NCI-H1930 (cell line): ENCODE results near the gene MAFF.
A peak's percentile ranks its signal among the peaks of the same experiment; 100 is the strongest.
"Not testable (repeated sequence)": the region's sequence is repeated elsewhere in the genome, so short reads cannot be mapped to it uniquely, and the experiment has no call there.

Source experiments
- DNase-seq, 2 experiments: peaks; one replicate each; lab custom pipeline; 2025; lab: John Stamatoyannopoulos, UW

MAFF gene

DNA sequence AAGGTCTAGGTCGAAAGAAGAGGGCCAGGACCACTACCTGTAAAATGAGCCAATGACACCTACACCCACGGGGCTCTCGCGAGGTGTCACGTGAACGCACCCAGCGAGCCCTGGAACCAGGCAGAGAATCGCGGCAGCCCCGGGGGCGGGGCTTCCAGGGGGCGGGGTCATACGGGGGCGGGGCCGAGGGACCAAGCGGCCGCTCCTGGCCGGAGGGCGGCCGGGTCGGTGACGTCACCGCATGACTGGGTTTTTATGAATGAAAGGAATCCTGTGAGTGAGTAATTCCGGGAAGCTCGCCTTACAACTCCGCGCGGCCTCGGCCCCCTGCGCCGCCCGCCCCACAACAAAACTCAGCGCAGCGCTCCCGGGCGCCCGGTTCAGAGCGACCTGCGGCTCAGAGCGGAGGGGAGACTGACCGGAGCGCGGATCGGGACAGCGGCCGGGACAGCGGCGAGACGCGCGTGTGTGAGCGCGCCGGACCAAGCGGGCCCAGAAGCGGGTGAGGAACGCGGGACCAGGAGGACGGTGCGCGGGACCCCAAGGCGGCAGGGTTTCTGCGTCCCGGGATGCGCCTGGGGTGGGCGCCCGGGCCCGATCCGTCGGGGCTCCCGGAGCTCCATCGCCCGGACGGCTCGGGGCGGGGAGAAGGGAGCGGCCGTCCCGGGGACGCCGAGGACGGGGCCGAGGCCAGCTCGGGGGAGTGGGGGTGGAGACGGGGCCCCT lies at the start of gene MAFF:
MAFF (plus strand) TSS at position 284 of the 726 bp plus-strand sequence. CDS start 11,860 bp downstream, outside the sequence.
- DNase-seq = peak; percentile 85 to 92

DNA sequence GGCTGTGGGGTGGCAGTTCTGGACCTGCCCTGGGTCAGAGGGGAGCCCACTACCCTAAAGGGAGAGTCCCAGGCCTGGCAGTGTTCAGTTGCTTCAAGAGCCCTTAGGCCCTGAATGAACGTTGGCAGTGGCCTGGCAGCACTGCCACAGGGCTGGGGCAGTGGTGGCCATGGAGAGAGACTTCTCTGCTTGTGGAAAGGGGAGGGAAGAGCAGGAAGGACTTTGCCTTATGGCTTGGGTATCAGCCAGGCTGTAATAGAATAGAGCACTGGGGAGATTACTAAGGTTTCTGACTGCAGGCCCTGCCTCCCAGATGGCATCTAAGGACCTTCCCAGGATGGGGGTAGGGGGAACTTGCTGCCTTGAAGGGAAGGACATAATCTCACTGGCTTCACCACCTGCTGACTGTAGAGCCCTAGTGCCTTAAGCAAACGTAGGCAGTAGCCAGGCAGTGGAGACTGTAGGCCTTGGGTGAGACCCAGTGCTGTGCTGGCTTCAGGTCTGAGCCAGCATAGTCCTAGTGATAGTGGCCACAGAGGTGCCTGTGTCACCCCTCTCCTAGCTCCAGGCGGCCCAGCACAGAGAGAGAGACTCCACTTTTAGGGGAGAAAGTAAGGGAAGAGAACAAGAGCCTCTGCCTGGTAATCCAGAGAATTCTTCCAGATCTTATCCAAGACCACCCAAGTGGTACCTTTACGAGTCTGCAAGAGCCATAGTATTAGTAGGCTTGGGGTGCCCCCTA lies 47.8 kb upstream of the MAFF start:
- DNase-seq = no peak

DNA sequence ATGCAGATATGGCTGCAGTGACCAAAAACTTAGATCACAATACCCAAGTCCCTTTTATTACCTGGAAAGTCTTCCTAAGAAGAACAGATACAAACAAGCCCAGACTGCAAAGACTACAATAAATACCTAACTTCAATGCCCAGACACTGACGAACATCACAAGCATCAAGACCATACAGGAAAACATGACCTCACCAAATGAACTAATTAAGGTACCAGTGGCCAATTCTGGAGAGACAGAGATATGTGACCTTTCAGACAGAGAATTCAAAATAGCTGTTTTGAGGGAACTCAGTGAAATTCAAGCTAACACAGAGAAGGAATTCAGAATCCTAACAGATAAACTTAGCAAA lies 47.3 kb upstream of the MAFF start:
- DNase-seq = not testable (repeated sequence)

DNA sequence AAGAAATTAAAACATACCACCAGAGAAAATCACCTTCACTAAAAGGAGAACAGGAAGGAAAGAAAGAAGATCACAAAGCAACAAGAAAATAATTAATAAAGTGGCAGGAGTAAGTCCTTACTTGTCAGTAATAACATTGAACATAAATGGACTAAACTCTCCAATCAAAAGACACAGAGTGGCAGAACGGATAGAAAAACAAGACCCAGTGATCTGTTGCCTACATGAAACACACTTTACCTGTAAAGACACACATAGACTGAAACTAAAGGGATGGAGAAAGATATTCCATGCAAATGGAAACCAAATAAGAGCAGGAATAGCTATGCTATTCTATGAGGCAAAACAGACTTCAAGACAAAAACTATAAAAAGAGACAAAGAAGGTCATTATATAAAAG lies 46.1 kb upstream of the MAFF start:
- DNase-seq = no peak

DNA sequence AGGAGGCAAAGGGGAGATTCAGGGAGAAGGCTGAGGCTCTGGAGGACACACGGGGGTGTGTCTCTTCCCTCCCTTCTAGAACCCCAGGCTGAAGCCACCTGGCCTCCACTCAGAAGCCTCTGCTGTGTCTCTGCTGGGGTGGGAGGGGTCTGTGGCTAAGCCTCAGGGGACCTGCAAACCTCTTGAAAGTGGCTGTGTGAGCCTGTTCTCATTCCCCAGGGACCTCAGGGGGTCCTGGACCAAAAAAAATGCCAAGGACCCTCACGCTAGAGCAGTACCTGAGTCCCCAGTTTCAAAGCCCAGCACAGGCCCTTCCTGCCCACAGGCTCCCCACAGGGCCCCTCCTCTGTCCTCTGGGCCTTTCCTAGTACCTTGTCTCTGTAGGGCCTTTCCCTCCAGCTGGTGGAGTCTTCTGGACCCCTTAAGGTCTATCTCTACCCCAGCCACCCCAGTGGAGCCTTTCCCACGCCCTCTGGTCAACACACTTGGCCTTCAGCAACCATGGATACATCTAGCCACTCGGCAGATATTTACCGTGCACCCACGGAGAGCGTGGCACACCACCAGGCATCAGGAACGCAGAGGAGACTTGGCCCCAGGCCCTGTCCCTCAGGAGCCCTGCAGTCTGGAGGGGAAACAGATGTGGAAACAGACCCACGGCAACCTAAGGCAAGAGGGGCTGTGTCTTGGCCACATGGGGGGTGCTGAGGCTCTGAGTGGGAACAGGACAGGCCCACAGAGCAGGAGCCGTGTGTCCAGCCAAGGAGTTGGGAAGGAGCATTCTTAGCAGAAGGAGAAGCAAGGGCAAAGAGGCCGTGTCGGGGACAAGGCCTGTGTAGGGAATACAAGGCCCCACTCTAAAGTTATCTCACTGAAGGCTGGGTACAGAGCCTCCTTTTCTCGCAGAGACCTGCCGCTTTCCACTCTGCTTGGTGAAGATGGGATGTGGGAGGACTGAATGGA lies 38.6 kb upstream of the MAFF start:
- no peak for DNase-seq

DNA sequence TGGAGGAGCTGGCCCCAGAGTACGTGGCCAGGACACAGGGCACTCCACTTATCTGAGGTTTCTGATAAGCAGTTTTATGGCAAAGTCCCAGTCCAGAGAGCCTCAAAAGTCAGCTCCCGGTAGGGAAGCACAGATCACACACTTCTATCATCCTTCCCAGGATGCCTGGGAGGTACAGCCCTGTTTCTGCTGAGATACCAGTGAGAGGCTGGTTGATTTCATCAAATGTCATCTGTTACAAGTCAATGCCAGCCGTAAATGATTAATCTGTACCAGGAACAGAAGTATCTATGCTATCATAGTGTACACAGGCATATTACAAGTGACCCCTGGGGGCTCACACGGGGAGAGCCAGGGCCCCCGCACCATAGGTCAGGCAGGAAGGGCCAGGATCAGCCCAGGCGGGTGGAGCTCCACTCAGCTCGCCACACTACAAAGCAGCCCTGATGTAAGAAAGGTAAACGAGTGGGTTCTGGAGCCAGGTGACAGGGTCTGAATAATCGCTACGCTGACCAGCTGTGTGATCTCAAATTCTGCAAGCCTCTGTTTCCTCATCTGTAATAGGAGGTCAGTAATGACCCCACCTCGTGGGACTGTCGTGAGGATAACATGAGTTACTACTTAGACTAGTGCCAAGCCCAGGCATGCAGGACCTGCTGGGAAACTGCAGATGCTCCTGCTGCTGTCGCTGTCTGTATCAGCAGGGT lies 37.8 kb upstream of the MAFF start:
- DNase-seq = no peak

DNA sequence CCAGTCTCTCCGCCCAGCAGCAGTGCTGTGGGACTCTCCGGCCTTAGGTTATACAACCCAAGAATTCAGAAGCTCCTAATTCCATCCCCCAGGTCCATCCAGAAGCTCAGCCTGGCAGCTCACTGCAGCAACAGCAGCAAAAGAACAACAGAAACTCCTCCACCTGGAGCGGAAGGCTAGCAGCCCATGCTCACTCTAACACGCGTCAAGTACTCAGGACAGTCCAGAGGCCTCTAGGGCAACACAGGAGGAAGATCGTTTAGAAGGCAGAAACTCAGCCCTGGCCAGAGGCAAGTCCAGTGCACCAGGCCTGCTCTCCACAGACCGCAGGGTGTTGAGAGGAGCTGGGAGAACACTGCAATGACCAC lies 37.3 kb upstream of the MAFF start:
- no peak for DNase-seq

DNA sequence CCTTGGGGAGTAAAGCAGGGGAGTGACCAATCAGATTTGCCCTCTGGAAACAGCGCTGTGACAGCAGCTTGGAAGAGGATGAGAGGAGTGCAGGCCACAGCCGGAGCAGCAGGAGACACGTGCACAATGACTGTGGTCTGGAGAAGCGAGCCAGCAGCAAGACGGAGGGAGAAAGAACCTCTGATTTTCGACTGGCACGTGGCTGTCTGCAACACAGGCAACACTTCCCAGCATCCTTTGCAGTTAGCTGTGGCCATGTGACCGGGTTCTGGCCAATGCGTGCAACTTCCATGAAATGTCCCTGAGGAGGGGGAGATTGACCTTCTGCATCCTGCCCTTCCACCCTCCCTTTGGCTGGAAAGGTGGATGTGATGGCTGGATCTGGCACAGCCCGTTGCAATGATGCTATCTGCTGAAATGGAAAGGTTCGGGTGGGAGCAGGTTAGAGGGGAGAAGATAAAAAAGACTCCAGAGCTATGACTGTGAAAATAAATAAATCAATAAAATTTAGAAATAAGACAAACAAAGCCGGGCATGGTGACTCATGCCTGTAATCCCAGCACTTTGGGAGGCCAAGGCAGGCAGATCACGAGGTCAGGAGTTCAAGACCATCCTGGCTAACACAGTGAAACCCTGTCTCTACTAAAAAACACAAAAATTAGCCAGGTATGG lies 35.7 kb upstream of the MAFF start:
- DNase-seq = no peak

DNA sequence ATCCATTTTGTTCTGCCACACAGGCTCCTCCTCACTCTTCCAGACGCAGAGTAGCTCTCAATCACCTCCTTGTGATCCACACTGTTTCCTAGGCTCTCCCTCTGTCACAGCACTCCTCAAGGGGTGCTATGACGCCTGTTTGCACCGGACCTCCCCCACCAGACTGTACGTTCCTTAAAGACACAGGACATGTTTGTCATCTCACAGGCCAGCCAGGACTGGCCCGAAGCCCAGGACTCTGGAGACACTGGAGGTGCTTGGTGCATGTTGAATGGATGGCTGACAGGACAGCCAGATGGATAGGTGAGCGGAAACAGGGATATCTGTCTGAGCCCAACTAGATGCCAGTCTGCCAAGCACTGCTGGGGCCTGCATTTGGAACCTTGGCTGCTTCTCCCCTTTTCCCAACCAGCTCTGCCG lies 33.8 kb upstream of the MAFF start:
- DNase-seq = no peak

DNA sequence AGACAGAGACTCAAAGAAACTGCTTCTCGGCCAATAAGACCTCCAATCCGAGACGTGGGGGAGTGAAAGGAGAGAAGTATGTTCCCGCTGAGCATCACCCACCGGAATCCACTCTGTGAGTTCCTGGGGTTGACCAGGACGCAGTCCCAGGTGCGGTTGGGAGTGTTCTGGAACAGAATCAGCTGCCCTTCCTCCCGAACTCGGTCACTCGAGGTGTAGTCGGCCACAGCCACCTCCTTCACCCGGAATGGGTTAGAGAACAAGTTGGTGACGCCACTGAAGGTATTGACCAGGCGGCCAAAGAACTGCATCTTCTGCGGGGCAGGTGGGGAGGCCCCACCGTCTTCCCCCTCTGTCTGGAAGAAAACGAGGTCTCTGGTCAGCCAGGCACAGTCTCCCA lies 32.7 kb upstream of the MAFF start:
- DNase-seq = no peak

DNA sequence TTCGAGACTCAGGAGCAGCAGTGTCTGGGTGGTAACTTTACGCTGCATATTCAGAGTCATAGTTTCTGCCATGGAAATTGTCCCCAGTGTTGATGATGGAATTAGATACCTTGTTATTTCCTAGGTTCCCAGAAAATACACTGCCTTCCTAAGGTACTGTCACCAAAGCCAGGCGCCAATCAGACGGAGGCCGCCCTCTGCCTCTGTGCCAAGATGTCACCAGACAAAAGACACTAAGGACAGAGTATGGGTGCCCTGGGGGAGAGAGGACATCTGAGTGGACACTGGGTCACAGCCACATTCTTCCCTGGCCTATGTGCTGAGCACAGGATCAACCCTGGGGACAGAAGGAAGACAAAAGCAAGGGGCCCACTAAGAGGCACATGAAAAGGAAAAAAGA lies 31.3 kb upstream of the MAFF start:
- no peak for DNase-seq

DNA sequence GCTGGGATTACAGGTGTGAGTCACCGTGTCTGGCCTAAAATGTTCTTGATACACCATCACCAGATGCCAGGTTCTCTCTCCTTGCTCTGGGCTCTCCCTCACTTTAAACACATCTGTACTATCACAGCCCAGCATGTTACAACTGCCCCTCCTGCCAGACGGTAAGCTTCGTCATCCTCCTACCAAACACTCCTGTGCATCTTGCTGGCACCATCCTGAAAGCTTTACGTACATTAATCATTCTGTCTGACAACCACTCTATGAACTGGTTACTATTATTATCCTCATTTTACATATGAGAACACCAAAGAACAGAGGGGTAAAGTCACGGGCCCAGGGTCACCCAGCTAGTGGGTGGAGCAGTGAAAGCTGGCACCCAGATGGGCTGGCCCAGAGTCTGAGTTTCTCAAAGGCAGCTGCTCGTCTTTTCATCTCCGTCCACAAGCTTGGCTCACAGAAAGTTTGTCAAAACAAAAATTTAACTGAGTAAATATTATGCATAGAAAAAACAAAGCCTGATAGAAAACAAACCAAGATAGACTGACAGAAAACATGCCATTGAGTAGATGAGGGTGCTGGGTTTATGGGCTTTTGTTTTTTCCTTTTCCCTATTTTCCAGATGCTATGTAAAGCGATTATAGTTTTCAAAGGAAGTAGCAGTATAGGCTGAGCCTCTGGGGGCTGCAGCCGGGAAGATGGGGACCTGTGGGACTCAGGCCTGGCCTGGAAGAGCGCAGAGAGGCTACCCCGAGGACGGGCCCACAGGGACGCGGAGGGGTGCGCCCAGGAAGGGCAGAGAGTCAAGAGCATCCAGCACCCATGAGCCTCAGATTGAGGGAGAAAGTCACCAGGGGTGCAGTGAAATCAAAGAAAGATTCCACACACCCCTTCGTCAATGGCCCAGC lies 29.6 kb upstream of the MAFF start:
- DNase-seq = no peak

DNA sequence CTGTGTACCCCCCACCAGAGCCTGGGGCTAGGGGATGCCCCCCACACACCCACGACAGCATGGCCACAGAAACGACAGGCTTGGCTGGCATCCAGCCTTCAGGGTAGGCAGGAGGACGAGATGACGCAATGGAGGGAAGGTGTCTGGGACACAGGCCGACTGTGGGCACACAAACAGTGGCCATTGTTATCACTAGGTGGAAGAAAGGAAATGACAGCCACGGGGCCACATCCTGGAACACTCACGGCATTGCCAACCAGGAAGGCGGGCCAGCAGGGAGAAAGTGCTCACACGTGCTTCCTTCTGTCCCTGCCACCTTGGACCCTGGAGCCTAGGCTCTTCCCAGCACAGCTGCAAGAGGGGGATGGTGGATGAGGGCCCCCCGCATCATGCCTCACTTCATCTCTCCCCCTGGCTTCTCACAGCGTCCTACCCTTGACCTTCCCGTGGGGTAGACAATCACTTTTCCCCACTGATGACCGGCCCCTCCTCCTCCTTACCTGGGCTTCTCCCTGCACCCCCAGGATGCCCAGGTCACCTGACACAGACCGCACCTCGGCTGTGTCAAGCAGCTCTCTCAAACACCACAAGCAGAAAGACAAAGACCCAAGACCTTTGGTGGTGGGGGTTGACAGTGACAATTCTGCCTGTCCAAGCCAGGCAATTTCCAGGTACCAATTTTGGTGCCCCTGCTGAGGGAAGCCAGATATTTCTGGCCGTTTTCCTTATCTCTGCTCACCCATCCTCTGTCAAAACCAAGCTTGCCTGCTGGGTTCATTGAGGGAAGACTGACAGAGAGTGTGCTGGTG lies 28.8 kb upstream of the MAFF start:
- no peak for DNase-seq

DNA sequence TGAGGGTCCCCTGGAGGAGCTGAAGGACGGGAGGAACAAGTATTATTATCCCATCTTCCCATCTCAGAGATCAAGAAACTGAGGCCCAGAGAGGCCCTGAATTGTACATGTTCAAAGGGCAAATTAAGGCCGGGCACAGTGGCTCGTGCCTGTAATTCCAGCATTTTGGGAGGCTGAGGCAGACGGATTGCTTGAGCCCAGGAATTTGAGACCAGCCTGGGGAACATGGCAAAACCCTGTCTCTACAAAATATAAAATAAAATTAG lies 28.2 kb upstream of the MAFF start:
- no peak for DNase-seq

DNA sequence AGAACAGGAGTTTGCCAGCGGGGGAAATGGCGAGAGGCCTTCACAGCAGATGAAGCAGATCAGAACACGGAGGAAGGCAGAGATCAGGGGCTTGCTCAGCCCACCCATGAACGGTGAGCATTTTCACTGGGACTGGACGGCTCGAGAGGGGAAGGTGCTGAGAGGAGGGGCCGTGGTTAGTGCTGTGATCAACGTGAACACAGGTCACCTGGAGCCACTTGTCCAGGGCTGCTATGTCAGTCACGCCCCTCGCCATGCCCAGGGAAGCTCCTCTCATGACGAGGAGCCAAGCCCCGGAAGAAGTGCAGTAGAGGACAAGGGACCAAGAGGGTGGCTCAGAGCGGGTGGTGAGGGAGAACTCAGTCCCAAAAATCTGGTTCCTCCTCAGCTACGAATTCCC lies 27.2 kb upstream of the MAFF start:
- DNase-seq = no peak

DNA sequence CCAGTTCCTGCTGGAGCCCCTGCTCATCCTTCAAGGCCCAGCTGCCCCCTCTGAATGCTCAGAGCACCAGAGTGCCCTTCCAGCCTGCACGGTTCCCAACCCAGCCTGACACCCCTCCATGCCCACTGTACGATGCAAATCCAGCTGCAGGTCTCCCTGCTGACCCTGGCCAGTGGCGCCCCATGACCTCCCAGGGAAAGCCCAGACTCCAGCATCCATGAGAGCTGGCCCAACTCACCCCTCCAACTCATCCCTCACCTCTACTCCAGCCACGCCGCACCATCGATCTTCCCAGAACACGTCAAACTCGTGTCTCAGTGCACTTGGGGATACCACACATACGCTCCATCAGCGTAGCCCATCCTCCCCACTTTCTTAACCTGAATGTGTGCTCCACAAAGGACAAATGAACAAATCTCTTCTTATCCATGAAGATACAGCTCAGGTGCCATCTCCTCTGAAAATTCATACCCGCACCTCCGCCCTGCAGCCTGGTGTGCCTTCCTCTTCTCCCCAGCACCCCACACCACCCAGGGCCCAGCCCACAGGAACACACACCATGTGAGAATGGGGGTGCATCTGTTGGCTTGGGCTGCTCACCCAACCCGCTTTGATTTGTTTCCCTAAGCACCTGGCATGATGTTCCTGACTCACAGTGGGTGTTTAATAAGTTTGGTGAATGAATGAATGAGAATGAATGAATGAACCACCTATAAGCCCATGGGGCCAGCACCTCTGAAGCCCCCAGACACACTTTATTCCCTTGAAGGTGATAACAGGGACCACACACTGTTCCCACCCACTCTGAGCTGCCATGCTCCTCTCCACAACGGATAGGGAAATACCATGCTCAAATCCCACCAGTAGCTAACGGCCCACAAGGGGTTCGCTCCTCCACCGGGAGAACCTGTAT lies 26.3 kb upstream of the MAFF start:
- DNase-seq = no peak

DNA sequence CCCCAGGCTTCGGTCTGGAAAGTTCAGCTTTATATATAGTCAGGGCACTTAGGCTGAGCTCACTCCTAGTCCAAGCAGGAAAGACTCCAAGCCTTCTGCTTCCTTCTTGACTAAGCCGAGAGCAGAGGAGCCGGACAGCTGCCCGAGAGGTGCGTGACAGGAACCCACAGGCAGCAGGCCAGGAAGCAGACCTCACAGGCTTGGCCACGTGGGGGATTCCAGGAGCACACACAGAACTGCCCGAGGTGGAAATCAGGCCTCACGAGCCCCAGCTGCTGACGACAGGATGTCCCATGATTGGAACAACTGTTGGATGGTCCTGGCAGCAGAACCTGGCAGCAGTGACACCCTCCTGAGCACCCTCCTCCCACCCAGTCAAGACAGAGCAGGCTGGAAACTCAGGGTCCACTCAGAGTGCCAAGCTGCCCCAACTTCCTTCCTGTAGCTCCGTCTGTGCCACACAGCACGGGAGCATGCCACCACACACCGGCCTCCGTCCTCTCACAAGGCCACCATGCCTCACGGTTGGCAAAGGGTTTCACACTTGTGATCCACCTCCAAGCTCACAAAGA lies 25.5 kb upstream of the MAFF start:
- DNase-seq = no peak

DNA sequence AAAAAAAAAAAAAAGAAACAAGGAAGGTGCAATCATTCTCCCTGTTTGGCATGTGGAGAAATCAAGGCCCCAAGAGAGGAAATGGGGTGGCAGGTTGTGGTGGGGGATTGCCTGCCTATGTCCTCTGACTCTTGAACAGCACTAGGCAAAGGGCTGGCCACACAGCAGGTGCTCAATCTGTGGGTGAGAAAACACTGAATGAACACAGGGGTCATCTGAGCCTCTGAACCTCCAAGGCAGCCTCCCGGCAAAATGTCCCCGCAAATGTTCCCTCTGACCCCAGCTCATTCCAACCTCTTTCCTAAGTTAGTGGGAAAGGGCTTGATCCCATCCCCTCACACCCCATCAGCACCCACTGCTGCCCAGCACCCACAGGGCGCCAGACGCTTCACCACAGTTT lies 24.8 kb upstream of the MAFF start:
- DNase-seq = no peak
